GM18498 (cell line): Measurements from ENCODE around the gene MRPS23.

Experiments
- ATAC-seq: cut with Tn5 transposase; IDR thresholded peaks from one replicate; pipeline ENCODE4 v1.9.1; 2021; ENCODE audit warnings: mild to moderate bottlenecking, moderate library complexity; ENCODE audit not compliant: unreplicated experiment

Gene MRPS23

GRCh38 chr17:57803021-57803420, 46.8 kb downstream of the MRPS23 start:
- no peak for ATAC-seq

- ATAC-seq, result no peak
These were observed 48.7 kb downstream of the MRPS23 start for GRCh38 chr17:57801044-57801711.

- ATAC-seq, result no peak
These were observed 55.0 kb downstream of the MRPS23 start for GRCh38 chr17:57794841-57795240.

- no peak for ATAC-seq
These were observed 61.1 kb downstream of the MRPS23 start for GRCh38 chr17:57788725-57789124.

- ATAC-seq, result no peak
These were observed 64.8 kb downstream of the MRPS23 start for GRCh38 chr17:57785022-57785421.
